Measurements from ENCODE around the gene HS6ST3.

Gene HS6ST3

GRCh38 chr13:96726651-96727050 is 636.7 kb downstream of the HS6ST3 start:
- no peak for DNase-seq
- no peaks in the 10 kb centered on the region for H4K20me1 ChIP-seq (ENCODE audit: insufficient read depth, low read length)
- no peak overlapping the region for H3K4me3 ChIP-seq (ENCODE audit: low read depth in 1 of 2, low read length in 2 of 2)
- no peak overlapping the region for H2AFZ ChIP-seq (ENCODE audit: low read depth, low read length)
- no peak overlapping the region for H3K4me2 ChIP-seq (ENCODE audit: insufficient read depth, low read length)
- H3K79me2 ChIP-seq (ENCODE audit: insufficient read depth, low read length) = no peaks in the 10 kb centered on the region
- no peak for ATAC-seq (ENCODE audit: insufficient read depth, low read depth)
- no peak overlapping the region for H3K27ac ChIP-seq (ENCODE audit: low read length)
- no peaks in the 10 kb centered on the region for H3K9me3 ChIP-seq (ENCODE audit: insufficient read depth, low read length, severe bottlenecking)
- TF ChIP-seq EZH2 (IDR thresholded peaks at IDR 0.05; ENCODE audit: borderline replicate concordance, low read depth, low read length, severe bottlenecking) (no peak), CTCF (IDR thresholded peaks at IDR 0.05; ENCODE audit: borderline replicate concordance, extremely low read depth, low read length, poor library complexity, severe bottlenecking) (no peak)
- no peaks in the 10 kb centered on the region for H3K4me1 ChIP-seq (ENCODE audit: insufficient read depth, low read length)
- H3K27me3 ChIP-seq (ENCODE audit: insufficient read depth, low read length, poor library complexity) = no peaks in the 10 kb centered on the region
- no peak overlapping the region for H3K9ac ChIP-seq (ENCODE audit: low read depth, low read length)
- no peaks in the 10 kb centered on the region for H3K36me3 ChIP-seq (ENCODE audit: insufficient read depth, low read length)

GRCh38 chr13:96728463-96728862 is 638.6 kb downstream of the HS6ST3 start:
- ATAC-seq (ENCODE audit: insufficient read depth, low read depth) (no peak), DNase-seq (no peak)
- H3K9ac ChIP-seq (ENCODE audit: low read depth, low read length) = no peak overlapping the region
- H3K4me2 ChIP-seq (ENCODE audit: insufficient read depth, low read length) = no peak overlapping the region
- no peaks in the 10 kb centered on the region for H3K9me3 ChIP-seq (ENCODE audit: insufficient read depth, low read length, severe bottlenecking)
- H3K27me3 ChIP-seq (ENCODE audit: insufficient read depth, low read length, poor library complexity) = no peaks in the 10 kb centered on the region
- no peaks in the 10 kb centered on the region for H3K4me1 ChIP-seq (ENCODE audit: insufficient read depth, low read length)
- H3K4me3 ChIP-seq (ENCODE audit: low read depth in 1 of 2, low read length in 2 of 2) = no peak overlapping the region
- H3K36me3 ChIP-seq (ENCODE audit: insufficient read depth, low read length) = no peaks in the 10 kb centered on the region
- H3K79me2 ChIP-seq (ENCODE audit: insufficient read depth, low read length) = no peaks in the 10 kb centered on the region
- H3K27ac ChIP-seq (ENCODE audit: low read length) = no peak overlapping the region
- no peak for TF ChIP-seq EZH2 (IDR thresholded peaks at IDR 0.05; ENCODE audit: borderline replicate concordance, low read depth, low read length, severe bottlenecking)
- TF ChIP-seq CTCF (IDR thresholded peaks at IDR 0.05; ENCODE audit: borderline replicate concordance, extremely low read depth, low read length, poor library complexity, severe bottlenecking) = no peak
- H2AFZ ChIP-seq (ENCODE audit: low read depth, low read length) = no peak overlapping the region
- H4K20me1 ChIP-seq (ENCODE audit: insufficient read depth, low read length) = no peaks in the 10 kb centered on the region

- Histone ChIP-seq H3K27me3 (ENCODE audit: insufficient read depth, low read length, poor library complexity) (no peaks in the 10 kb centered on the region), H3K4me2 (ENCODE audit: insufficient read depth, low read length) (no peak overlapping the region), H3K36me3 (ENCODE audit: insufficient read depth, low read length) (no peaks in the 10 kb centered on the region), H3K4me1 (ENCODE audit: insufficient read depth, low read length) (no peaks in the 10 kb centered on the region), H3K4me3 (ENCODE audit: low read depth in 1 of 2, low read length in 2 of 2) (no peak overlapping the region), H4K20me1 (ENCODE audit: insufficient read depth, low read length) (no peaks in the 10 kb centered on the region), H3K9ac (ENCODE audit: low read depth, low read length) (no peak overlapping the region), H3K27ac (ENCODE audit: low read length) (no peak overlapping the region), H3K79me2 (ENCODE audit: insufficient read depth, low read length) (no peaks in the 10 kb centered on the region), H2AFZ (ENCODE audit: low read depth, low read length) (no peak overlapping the region), H3K9me3 (ENCODE audit: insufficient read depth, low read length, severe bottlenecking) (no peaks in the 10 kb centered on the region)
- no peak for ATAC-seq (ENCODE audit: insufficient read depth, low read depth)
- TF ChIP-seq CTCF (IDR thresholded peaks at IDR 0.05; ENCODE audit: borderline replicate concordance, extremely low read depth, low read length, poor library complexity, severe bottlenecking) (no peak), EZH2 (IDR thresholded peaks at IDR 0.05; ENCODE audit: borderline replicate concordance, low read depth, low read length, severe bottlenecking) (no peak)
- DNase-seq = no peak
These were observed 640.8 kb downstream of the HS6ST3 start for GRCh38 chr13:96730676-96731075.

GRCh38 chr13:96734499-96734898 is 644.6 kb downstream of the HS6ST3 start:
- Histone ChIP-seq H3K79me2 (ENCODE audit: insufficient read depth, low read length) (no peaks in the 10 kb centered on the region), H3K4me1 (ENCODE audit: insufficient read depth, low read length) (no peaks in the 10 kb centered on the region), H3K4me2 (ENCODE audit: insufficient read depth, low read length) (no peak overlapping the region), H4K20me1 (ENCODE audit: insufficient read depth, low read length) (no peaks in the 10 kb centered on the region), H3K9ac (ENCODE audit: low read depth, low read length) (no peak overlapping the region), H3K27me3 (ENCODE audit: insufficient read depth, low read length, poor library complexity) (no peaks in the 10 kb centered on the region), H3K4me3 (ENCODE audit: low read depth in 1 of 2, low read length in 2 of 2) (no peak overlapping the region), H2AFZ (ENCODE audit: low read depth, low read length) (no peak overlapping the region), H3K27ac (ENCODE audit: low read length) (no peak overlapping the region), H3K9me3 (ENCODE audit: insufficient read depth, low read length, severe bottlenecking) (no peaks in the 10 kb centered on the region), H3K36me3 (ENCODE audit: insufficient read depth, low read length) (no peaks in the 10 kb centered on the region)
- DNase-seq (no peak), ATAC-seq (ENCODE audit: insufficient read depth, low read depth) (no peak)
- no peak for TF ChIP-seq CTCF (IDR thresholded peaks at IDR 0.05; ENCODE audit: borderline replicate concordance, extremely low read depth, low read length, poor library complexity, severe bottlenecking)
- TF ChIP-seq EZH2 (IDR thresholded peaks at IDR 0.05; ENCODE audit: borderline replicate concordance, low read depth, low read length, severe bottlenecking) = no peak

Data from DND-41 (cell line).